HG03095 (cell line): Measurements from ENCODE around the gene NUBP2.

Experiments used
- ATAC-seq: cut with Tn5 transposase; IDR thresholded peaks from one replicate; pipeline ENCODE4 v1.9.1; 2021; ENCODE audit warnings: moderate library complexity; ENCODE audit not compliant: unreplicated experiment

The NUBP2 gene

GRCh38 chr16:1800701-1801100, 17.9 kb downstream of the NUBP2 start:
- no peak for ATAC-seq

- no peak for ATAC-seq
Measured at GRCh38 chr16:1807626-1808025, 24.9 kb downstream of the NUBP2 start.

- ATAC-seq = no peak
Measured at GRCh38 chr16:1808691-1809090, 25.9 kb downstream of the NUBP2 start.

- ATAC-seq = no peak
Measured at GRCh38 chr16:1809281-1809801, 26.6 kb downstream of the NUBP2 start.

GRCh38 chr16:1810106-1810505, 27.3 kb downstream of the NUBP2 start:
- ATAC-seq = no peak

GRCh38 chr16:1810536-1810935, 27.8 kb downstream of the NUBP2 start:
- no peak for ATAC-seq

- no peak for ATAC-seq
Measured at GRCh38 chr16:1812732-1813163, 30.0 kb downstream of the NUBP2 start.

GRCh38 chr16:1815461-1815860, 32.7 kb downstream of the NUBP2 start:
- no peak for ATAC-seq

- no peak for ATAC-seq
Measured at GRCh38 chr16:1816396-1817275, 33.9 kb downstream of the NUBP2 start.

GRCh38 chr16:1817276-1817589, 34.5 kb downstream of the NUBP2 start:
- ATAC-seq = no peak

GRCh38 chr16:1817716-1818115, 35.0 kb downstream of the NUBP2 start:
- no peak for ATAC-seq

- no peak for ATAC-seq
Measured at GRCh38 chr16:1818204-1818872, 35.6 kb downstream of the NUBP2 start.

GRCh38 chr16:1818873-1819525, 36.2 kb downstream of the NUBP2 start:
- no peak for ATAC-seq

- no peak for ATAC-seq
Measured at GRCh38 chr16:1819611-1820010, 36.9 kb downstream of the NUBP2 start.

GRCh38 chr16:1820096-1820945, 37.6 kb downstream of the NUBP2 start:
- ATAC-seq = no peak

GRCh38 chr16:1820946-1821290, 38.2 kb downstream of the NUBP2 start:
- ATAC-seq = no peak

- ATAC-seq = no peak
Measured at GRCh38 chr16:1821861-1822611, 39.3 kb downstream of the NUBP2 start.

GRCh38 chr16:1822801-1823200, 40.0 kb downstream of the NUBP2 start:
- ATAC-seq = no peak

- ATAC-seq = no peak
Measured at GRCh38 chr16:1823821-1824220, 41.1 kb downstream of the NUBP2 start.

- ATAC-seq = no peak
Measured at GRCh38 chr16:1825381-1825863, 42.7 kb downstream of the NUBP2 start.
